GM20431 (cell line): ENCODE data around the gene MANBA.
"Not testable (repeated sequence)": the region's sequence is repeated elsewhere in the genome, so short reads cannot be mapped to it uniquely, and the experiment has no call there.

Experiments
- in situ Hi-C: fragments of 300-500 bp; cut with MseI, MboI; formaldehyde crosslinking; loops from one replicate; pipeline ENCODE4 v1.15.0; 2020; ENCODE audit warnings: low sequenced_read_pairs; ENCODE audit not compliant: unreplicated experiment

Gene MANBA

GRCh38 chr4:102726919-102727318, 33.8 kb downstream of the MANBA start:
- in situ Hi-C loops, result not testable (repeated sequence)

- in situ Hi-C loops, result no loop called here
These were observed 34.7 kb downstream of the MANBA start for GRCh38 chr4:102726068-102726467.

GRCh38 chr4:102725229-102725628, 35.5 kb downstream of the MANBA start:
- in situ Hi-C loops, result no loop called here

- in situ Hi-C loops, result no loop called here
These were observed 37.3 kb downstream of the MANBA start for GRCh38 chr4:102723511-102723910.

- in situ Hi-C loops, result no loop called here
These were observed 38.0 kb downstream of the MANBA start for GRCh38 chr4:102722740-102723139.

- in situ Hi-C loops, result not testable (repeated sequence)
These were observed 41.8 kb downstream of the MANBA start for GRCh38 chr4:102718833-102719575.

- in situ Hi-C loops, result no loop called here
These were observed 43.2 kb downstream of the MANBA start for GRCh38 chr4:102717448-102718092.

GRCh38 chr4:102715057-102715456, 45.7 kb downstream of the MANBA start:
- in situ Hi-C loops, result no loop called here

GRCh38 chr4:102713774-102714173, 47.0 kb downstream of the MANBA start:
- in situ Hi-C loops, result not testable (repeated sequence)

- in situ Hi-C loops, result no loop called here
These were observed 47.7 kb downstream of the MANBA start for GRCh38 chr4:102713096-102713495.

- in situ Hi-C loops, result no loop called here
These were observed 49.8 kb downstream of the MANBA start for GRCh38 chr4:102710986-102711385.

GRCh38 chr4:102709060-102709459, 51.7 kb downstream of the MANBA start:
- in situ Hi-C loops, result not testable (repeated sequence)

GRCh38 chr4:102707150-102707549, 53.6 kb downstream of the MANBA start:
- in situ Hi-C loops, result no loop called here

- in situ Hi-C loops, result no loop called here
These were observed 55.3 kb downstream of the MANBA start for GRCh38 chr4:102705391-102705935.

GRCh38 chr4:102696758-102697157, 64.0 kb downstream of the MANBA start:
- in situ Hi-C loops, result no loop called here

- in situ Hi-C loops, result no loop called here
These were observed 66.0 kb downstream of the MANBA start for GRCh38 chr4:102694791-102695190.

- in situ Hi-C loops, result no loop called here
These were observed 66.9 kb downstream of the MANBA start for GRCh38 chr4:102693861-102694260.

- in situ Hi-C loops, result no loop called here
These were observed 67.4 kb downstream of the MANBA start for GRCh38 chr4:102693262-102693850.

GRCh38 chr4:102692474-102692873, 68.3 kb downstream of the MANBA start:
- in situ Hi-C loops, result no loop called here

- in situ Hi-C loops, result no loop called here
These were observed 72.8 kb downstream of the MANBA start for GRCh38 chr4:102687982-102688433.

GRCh38 chr4:102687373-102687981, 73.3 kb downstream of the MANBA start:
- in situ Hi-C loops, result no loop called here
